HTR-8/SVneo (cell line): Measurements from ENCODE around the gene SERINC5.
A peak's percentile ranks its signal among the peaks of the same experiment; 100 is the strongest.

ENCODE experiments used
- DNase-seq: peaks from one replicate; pipeline ENCODE4 v3.0.0; 2011; ENCODE audit warnings: low spot score, mixed read lengths; ENCODE audit not compliant: insufficient read length
- FAIRE-seq: peaks from 2 replicates; lab custom pipeline; 2011; peaks lifted over from hg19 to GRCh38; lab: Jason Lieb, UNC

Gene SERINC5

GRCh38 chr5:80231243-80231642, 24.6 kb downstream of the SERINC5 start:
- DNase-seq, result peak; percentile 58
- FAIRE-seq, result no peak

DNA sequence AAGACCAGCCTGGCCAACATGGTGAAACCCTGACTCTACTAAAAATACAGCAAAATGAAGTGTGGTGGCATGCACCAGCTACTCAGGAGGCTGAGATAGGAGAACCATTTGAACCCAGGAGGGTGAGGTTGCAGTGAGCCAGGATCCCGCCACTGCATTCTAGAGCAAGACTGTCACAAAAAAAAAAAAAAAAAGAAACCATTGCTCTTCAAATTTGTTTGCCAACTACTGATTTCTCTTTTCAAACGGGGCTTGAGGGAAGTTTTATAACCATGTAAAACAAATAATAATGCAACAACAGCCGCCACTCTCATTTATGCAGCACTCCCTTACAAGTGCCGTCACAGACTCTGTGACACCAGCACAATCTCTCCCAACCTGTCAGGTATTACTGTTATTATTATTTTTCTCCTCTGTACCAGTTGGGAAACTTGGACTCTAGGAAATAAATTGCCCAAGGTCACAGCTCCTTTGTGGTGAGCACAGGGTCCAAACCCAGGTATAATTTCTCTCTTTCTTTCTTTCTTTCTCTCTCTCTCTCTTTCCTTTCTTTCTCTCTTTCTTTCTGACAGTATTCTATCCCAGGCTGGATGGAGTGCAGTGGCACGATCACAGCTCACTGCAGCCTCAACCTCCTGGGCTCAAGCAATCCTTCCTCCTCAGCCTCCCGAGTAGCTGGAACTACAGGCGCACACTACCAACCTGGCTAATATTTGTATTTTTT, 25.4 kb downstream of the SERINC5 start:
- DNase-seq (no peak), FAIRE-seq (no peak)

GRCh38 chr5:80229902-80230255, 26.0 kb downstream of the SERINC5 start:
- no peak for FAIRE-seq

GRCh38 chr5:80227979-80228596, 27.8 kb downstream of the SERINC5 start:
- no peak for FAIRE-seq
- no peak for DNase-seq

More at GRCh38 chr5:80229902-80230255, 26.0 kb downstream of the SERINC5 start:
- no peak for DNase-seq

- no peak for FAIRE-seq
- DNase-seq, result no peak
Observed at GRCh38 chr5:80225934-80226326, 29.9 kb downstream of the SERINC5 start.

DNA sequence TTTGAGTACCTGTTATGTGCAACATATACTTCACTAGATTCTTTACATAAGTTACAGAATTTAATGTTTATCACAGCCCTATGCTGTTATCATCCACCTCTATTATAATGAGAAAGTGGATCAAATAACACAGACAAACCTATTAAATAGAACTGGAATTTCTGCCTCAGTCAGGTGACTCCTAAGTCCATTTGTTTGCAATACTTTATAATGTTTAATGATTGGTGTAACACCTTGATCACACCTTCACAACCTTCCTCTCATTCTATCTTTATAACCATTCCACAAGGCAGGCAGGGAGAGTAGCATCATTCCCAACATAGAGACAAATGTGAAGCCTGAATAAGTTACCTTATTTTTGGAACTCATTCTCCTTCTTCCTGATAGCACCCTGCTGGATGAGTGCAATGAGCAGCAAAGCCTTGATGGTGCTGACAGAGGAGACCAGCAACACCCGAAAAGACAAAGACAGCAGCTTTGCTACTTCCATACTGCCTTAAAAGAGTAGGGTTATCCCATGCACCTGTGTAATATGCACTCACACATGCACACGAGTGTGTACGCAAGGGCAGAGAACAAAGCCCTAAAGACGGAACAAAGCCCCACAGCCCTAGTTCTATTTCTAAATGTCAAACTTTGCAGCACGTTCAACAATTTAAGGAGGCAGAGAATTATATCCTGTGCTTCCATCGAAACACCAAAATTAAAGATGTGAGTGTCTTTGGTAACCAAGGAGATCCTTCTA, 30.5 kb downstream of the SERINC5 start:
- DNase-seq (no peak), FAIRE-seq (no peak)

GRCh38 chr5:80223561-80223960, 32.3 kb downstream of the SERINC5 start:
- DNase-seq (no peak), FAIRE-seq (no peak)

- FAIRE-seq (no peak), DNase-seq (no peak)
Observed at GRCh38 chr5:80220245-80220897, 35.5 kb downstream of the SERINC5 start.

GRCh38 chr5:80219391-80219790, 36.5 kb downstream of the SERINC5 start:
- no peak for FAIRE-seq
- no peak for DNase-seq

DNA sequence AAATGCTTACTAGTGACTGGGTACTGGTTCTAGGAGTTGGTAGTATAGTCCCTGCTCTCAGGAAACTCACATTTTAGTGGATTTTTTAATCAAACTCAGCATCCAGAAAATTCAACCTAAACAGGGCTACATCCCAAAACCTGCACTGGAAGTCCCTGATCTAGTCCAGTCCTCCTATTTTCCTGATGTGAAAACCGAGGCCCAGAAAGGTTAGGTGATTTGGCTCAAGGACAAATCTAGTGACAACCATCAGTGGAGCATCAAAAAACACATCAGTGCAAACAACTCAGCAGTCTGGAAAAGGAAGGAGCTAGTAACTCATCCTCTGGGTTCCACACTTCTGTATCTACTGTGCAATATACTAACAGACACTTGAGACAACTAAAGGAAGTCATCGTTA, 38.2 kb downstream of the SERINC5 start:
- DNase-seq (no peak), FAIRE-seq (no peak)

DNA sequence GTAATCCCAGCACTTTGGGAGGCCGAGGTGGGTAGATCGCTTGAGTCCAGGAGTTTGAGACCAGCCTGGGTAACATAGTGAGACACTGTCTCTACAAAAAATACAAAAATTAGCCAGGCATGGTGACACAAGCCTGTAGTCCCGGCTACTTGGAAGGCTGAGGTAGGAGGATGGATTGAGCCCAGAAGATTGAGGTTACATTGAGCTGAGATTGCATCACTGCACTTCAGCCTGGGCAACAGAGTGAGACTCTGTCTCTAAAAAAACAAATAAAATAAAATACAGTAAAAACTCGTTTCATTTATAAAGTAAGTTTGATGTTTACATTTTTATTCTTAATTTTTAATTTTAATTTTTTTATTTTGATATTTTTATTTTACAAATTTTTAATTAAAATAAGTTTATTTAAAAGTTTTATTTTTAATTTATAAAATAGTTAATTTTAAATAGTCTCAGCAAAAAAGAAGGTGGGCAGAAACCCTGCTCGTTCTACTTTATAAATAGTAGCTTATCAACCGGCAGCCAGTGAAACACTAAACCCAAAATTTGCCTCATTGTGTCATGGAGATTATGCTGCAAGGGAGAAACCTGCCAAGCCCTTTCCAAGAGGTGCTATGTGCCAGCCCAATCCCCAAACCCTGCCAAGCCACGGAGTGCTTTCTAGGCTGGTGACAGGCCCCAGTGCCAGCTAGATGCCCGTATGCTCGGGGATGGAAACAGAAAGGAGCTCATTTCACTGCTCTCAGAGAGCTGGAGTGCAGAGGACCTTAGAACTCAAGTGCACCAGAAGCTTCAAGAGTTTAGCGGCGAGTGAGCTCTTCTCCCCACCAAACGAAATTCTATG, 38.9 kb downstream of the SERINC5 start:
- FAIRE-seq, result no peak

DNA sequence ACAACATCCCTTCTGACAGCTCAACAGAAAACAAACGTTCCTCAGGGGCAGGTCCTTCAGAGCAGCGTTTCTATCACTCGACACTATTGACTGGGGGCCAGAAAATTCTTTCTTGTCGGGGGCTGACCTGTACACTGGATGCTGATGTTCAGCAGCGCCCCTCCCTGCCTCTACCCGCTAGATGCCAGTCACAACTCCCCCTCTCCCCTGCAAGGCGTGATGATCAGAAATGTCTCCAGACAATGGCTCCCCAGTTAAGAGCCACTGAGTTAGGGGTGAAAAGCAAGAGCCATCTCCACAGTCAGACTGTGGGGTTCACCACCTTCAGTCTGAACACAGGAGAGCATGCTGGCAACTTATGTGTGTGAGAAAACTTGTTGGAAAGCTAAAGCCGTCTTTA, 39.8 kb downstream of the SERINC5 start:
- no peak for FAIRE-seq
- DNase-seq, result no peak

More for the DNA sequence above, 38.9 kb downstream of the SERINC5 start:
- DNase-seq, result no peak

GRCh38 chr5:80215523-80215922, 40.3 kb downstream of the SERINC5 start:
- no peak for FAIRE-seq
- no peak for DNase-seq

DNA sequence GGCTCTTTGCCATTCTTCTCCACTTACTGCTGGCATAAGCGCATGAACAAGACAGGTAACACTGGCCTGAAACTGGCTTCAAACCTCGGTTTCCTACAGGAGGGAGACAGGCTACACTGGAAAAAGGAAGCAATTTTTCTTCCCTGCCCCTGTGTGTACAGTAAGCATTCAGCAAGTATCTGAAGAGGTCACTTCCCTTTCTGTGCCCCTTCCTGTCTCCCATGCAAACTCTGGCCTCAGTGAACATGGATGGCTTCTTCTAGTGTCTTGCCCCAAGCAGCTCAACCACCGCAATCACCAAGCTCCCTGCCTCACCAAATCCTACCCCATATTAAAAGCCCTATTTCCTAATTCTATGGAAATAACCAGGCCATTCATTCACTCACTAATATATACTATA, 42.4 kb downstream of the SERINC5 start:
- FAIRE-seq (no peak), DNase-seq (no peak)

DNA sequence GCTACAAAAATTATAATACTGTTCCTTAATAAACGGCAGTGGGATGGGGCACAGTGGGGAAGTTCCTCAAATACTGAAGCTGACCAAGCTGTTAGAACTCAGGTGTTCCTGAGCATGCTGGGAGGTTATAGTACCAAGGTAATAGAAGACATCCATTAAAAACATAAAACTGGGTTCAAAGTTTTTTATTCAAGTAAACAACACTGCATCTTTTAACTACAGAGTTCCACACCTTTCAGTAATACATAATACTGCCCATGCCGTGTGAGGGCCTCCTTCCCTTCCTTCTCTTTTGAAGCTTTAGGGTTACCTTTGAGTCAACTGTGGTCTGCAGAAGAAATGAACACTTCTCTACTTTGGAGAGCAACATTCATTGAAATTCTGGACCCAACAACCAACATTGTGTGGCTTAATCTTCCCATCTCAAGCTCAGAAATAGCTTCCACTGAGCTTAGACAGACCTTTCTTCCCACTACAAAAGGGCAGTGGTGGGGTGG, 43.6 kb downstream of the SERINC5 start:
- DNase-seq, result no peak

GRCh38 chr5:80211327-80211726, 44.5 kb downstream of the SERINC5 start:
- no peak for DNase-seq
- no peak for FAIRE-seq

More for the DNA sequence above, 43.6 kb downstream of the SERINC5 start:
- FAIRE-seq, result no peak

- no peak for FAIRE-seq
Observed at GRCh38 chr5:80210014-80210413, 45.8 kb downstream of the SERINC5 start.

GRCh38 chr5:80208381-80208780, 47.5 kb downstream of the SERINC5 start:
- FAIRE-seq, result no peak

More at GRCh38 chr5:80210014-80210413, 45.8 kb downstream of the SERINC5 start:
- DNase-seq, result no peak

GRCh38 chr5:80207832-80208231, 48.0 kb downstream of the SERINC5 start:
- DNase-seq, result no peak

More at GRCh38 chr5:80208381-80208780, 47.5 kb downstream of the SERINC5 start:
- no peak for DNase-seq

GRCh38 chr5:80206282-80206681, 49.6 kb downstream of the SERINC5 start:
- no peak for FAIRE-seq
- no peak for DNase-seq

More at GRCh38 chr5:80207832-80208231, 48.0 kb downstream of the SERINC5 start:
- FAIRE-seq, result no peak
